H1 (cell line): ENCODE measurements around the gene EFCAB13.
"Not testable (repeated sequence)": the region's sequence is repeated elsewhere in the genome, so short reads cannot be mapped to it uniquely, and the experiment has no call there.

ENCODE experiments used
- CEBPB ChIP-seq: IDR thresholded peaks from 2 replicates; pipeline ENCODE4 v1.6.1; 2012; ENCODE audit warnings: low read depth, low read length
- EGR1 ChIP-seq: IDR thresholded peaks from 2 replicates; pipeline ENCODE4 v1.6.1; 2011; ENCODE audit warnings: low read depth, low read length, borderline replicate concordance
- EZH2 ChIP-seq: fragments of 200-600 bp; sonication (generic); IDR thresholded peaks from 2 replicates; pipeline ENCODE4 v1.7.1; 2012; ENCODE audit warnings: low read depth, mild to moderate bottlenecking, moderate library complexity, low read length, inconsistent platforms; ENCODE audit not compliant: severe bottlenecking
- POLR2A ChIP-seq, 2 experiments: IDR thresholded peaks; 1 replicate in 1 of 2; 2 replicates in 1 of 2; pipeline ENCODE4 v1.6.1; 2011; ENCODE audit warnings: low read depth in 2 of 2, low read length in 2 of 2, mild to moderate bottlenecking in 2 of 2; ENCODE audit errors: control extremely low read depth in 1 of 2
- POLR2AphosphoS5 ChIP-seq: IDR thresholded peaks from 2 replicates; pipeline ENCODE4 v1.6.1; 2011; ENCODE audit warnings: low read depth, low read length
- SP2 ChIP-seq: IDR thresholded peaks from 2 replicates; pipeline ENCODE4 v1.6.1; 2012; ENCODE audit warnings: mild to moderate bottlenecking, low read length, inconsistent platforms
- TAF1 ChIP-seq: IDR thresholded peaks from 2 replicates; pipeline ENCODE4 v1.6.1; 2011; ENCODE audit warnings: mild to moderate bottlenecking, low read depth, low read length
- TEAD4 ChIP-seq: IDR thresholded peaks from 2 replicates; pipeline ENCODE4 v1.6.1; 2012; ENCODE audit warnings: low read depth, low read length, inconsistent platforms, mixed read lengths

DNA sequence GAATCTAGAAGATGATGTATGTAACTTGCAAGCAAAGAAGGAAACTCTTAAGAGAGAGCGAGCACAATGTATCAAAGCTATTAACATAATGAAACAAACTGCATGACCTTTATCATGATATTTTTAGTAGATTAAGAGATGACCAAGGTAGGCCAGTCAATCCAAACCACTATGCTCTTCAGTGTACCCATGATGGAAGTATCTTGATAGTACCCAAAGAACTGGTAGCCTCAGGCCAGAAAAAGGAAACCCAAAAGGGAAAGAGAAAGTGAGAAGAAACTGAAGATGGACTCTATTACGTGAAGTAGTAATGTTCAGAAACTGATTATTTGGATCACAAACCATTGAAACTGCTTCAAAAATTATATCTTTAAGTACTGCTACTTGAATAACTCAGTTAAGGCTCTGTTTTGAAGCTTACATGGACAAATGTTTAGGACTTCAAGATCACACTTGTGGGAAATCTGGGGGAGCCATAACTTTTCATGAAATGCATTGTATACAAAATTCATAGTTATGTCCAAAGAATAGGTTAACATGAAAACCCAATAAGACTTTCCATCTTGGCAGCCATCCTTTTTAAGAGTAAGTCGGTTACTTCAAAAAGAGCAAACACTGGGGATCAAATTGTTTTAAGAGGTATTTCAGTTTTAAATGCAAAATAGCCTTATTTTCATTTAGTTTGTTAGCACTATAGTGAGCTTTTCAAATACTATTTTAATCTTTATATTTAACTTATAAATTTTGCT is 102.3 kb downstream of the EFCAB13 start:
- not testable (repeated sequence) for TF ChIP-seq POLR2A (IDR thresholded peaks at IDR 0.05; ENCODE audit: control extremely low read depth in 1 of 2, low read depth in 2 of 2, low read length in 2 of 2); CEBPB; SP2; TEAD4; POLR2AphosphoS5; TAF1; EZH2; EGR1
